GM21447 (cell line): ENCODE results near the gene RAD54L.
"Not testable (repeated sequence)": the region's sequence is repeated elsewhere in the genome, so short reads cannot be mapped to it uniquely, and the experiment has no call there.

Experiments
- ATAC-seq: cut with Tn5 transposase; IDR thresholded peaks from one replicate; pipeline ENCODE4 v1.9.1; 2021; ENCODE audit not compliant: unreplicated experiment

Gene RAD54L

GRCh38 chr1:46247436-46248121 is at the start of gene RAD54L:
TSS of gene RAD54L (plus strand) at chr1:46247763. CDS start at chr1:46248406, 643 bp downstream.
- peak; percentile 94 for ATAC-seq

DNA sequence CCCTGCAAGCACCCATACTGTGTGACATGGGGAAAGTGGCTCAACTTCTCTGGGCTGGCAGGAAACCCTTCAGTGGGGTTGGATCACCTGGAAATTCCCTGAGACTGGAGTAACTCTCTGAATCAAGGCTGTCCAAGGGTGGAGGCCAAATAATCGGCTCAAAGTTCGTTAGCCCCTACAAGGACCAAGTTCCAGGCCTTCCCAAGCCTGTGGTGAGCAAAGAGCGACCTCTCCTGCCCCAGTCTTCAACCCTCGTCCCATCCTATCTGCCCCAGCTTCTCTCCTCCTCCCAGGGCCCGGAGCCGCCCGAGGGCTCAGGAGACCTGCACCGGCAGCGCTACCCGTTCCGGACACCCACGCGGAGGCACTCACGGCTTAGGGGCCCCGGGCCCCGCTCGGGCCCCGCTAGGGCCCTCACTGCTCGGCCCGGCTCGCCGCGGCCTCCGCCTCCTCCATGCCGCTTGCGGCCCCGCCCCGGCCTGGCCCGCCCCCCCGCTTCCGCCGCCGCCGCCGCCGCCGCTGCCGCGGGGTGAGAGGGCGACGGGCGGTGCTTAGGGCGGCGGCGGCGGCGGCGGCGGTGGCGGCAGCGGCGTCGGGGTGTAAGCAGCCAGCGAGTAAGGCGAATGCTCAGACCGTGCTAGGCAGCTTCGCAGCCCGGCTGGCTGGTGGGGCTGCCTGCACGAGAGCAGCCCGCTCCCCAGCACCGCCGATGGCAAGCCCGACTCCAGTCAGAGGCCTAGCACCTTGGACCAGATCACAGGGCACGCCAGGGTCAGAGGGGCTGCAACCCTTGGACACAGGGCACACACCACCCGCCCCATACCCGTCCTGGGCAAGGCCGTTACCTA is 49.4 kb upstream of the RAD54L start, which contains the start of gene POMGNT1:
POMGNT1 (minus strand) TSS at position 471 of the 848 bp plus-strand sequence. CDS start 613 bp downstream, outside the sequence.
- ATAC-seq, result peak; percentile 78

DNA sequence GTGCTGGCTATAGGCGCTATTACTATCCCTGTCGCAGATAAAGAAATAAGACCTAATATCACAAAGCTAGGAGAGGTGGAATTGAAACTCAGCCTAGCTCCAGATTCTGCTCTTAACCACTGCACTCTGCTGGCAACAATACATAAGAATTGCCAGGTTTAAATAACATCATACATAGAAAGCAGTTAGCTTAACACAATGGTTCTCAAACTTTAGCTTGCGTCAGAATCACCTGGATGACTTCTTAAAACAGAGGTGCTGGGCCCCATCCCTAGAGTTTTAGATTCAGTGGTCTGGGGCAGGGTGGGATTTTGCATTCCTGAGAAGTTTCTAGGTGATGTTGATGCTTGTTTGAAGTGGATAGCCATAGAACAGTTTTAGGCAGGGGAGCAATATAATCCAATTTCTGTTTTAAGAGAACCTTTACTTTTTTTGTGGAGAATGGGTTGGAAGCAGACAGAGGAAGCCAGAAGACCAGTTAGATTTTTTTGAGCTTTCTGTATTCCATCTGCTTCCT is 48.3 kb upstream of the RAD54L start:
- no peak for ATAC-seq

DNA sequence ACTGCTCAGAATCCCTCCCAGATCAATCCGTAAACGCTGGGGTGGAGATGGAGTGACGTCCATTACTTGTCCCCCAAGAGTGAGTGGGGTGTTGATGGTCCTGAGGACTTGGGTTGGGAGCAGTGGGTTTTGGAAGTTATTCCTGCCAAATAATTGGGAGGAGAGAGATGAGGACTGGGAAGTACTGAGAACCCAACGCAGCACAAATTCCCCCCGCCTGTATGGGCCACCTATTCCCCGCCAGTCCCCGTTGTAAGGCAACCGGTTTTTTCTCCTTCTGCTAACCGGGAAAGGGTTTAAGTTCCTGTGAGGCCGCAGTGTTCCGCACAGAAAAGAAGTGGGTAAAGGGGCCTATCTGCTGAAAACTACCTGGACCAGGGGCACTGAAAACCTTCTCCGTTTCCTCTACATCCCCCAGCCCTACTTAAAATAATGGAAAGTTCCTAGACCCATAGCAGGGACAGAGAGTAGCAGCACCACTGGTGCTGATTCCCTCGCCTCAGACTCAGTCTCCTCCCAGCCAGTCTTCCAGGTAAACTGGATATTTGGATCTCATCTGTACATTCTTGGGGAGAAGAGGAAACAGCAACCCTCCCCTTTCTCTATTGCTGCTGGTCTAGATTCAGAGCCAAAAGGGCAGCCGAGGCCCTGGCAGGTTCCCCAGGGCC is 43.7 kb upstream of the RAD54L start:
- ATAC-seq, result no peak

DNA sequence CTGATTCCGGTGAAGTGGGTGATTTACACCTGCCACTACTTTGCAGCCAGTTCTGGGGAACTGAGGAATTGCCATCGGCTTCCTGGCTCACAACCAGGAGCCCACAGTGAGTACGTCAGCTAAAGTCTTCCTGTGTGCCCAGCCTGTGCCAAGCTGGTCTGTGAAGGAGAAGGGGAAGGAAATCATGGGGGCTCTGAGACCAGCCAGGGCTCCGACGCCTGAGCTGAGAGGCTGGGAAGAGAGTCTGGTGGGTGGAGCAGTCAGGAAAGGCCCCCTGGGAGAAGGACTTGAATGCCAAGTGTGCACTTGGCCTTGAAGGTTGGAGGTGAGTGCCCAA is 43.2 kb upstream of the RAD54L start:
- no peak for ATAC-seq

GRCh38 chr1:46205141-46205540 is 42.4 kb upstream of the RAD54L start:
- no peak for ATAC-seq

- ATAC-seq, result no peak
Observed at GRCh38 chr1:46205791-46206190, 41.8 kb upstream of the RAD54L start.

- ATAC-seq, result no peak
Observed at GRCh38 chr1:46206399-46206798, 41.2 kb upstream of the RAD54L start.

GRCh38 chr1:46210561-46210960 is 37.0 kb upstream of the RAD54L start:
- ATAC-seq, result no peak

GRCh38 chr1:46211051-46211450 is 36.5 kb upstream of the RAD54L start:
- no peak for ATAC-seq

GRCh38 chr1:46215504-46215903 is 32.1 kb upstream of the RAD54L start:
- ATAC-seq, result no peak

GRCh38 chr1:46218443-46218842 is 29.1 kb upstream of the RAD54L start:
- no peak for ATAC-seq

DNA sequence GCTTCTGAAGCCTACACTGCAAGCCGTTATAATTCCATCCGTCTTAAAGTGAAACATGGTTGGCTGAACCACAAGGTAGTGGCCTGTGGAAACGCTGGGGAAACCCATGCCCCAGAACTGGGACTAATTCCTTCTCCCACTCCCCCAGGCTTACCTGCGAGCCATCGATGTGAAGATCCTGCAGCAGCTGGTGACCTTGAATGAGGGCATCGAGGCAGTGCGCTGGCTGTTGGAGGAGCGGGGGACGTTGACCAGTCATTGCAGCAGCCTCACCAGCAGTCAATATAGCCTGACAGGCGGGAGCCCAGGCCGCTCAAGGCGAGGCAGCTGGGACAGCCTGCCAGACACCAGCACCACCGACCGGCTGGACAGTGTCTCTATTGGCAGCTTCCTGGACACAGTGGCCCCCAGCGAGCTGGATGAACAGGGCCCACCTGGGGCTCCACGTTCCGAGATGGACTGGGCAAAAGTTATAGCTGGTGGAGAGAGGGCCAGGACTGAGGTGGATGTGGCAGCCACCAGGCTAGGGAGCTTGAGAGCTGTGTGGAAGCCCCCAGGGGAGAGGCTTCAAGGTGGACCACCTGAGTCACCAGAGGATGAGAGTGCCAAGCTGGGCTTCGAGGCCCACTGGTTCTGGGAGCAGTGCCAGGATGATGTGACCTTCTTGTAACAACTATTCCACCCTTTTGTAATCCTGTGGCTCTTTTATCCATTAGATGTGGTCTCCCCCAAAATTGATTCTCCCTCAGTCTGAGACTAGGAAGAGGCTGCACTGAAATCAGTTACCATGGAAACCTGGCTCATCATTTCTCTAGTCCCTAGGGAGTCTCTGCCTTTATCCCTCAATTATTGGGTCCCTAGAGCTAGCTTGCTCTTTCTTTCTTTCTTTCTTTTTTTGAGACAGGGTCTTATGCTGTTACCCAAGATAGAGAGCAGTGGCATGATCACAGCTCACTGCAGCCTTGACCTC is 27.7 kb upstream of the RAD54L start:
- no peak for ATAC-seq

DNA sequence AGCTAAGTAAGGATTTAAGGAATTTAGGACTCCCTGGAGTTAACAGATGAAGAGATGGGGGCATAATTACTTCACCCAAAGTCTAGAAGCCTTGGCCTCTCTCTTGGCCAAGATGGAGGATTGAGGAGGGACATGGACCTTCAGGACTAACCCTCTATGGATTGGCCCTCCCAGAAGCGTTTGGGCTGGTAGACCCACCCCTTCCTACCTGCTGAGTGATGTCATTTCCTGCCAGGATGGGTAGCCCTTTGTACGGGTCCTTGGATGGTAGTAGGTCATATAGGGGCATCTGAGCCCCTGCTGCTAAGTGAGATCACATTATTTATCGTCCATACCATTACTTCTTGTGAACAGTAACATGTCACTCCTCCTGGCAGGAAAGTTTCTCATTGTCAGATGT is 26.8 kb upstream of the RAD54L start:
- no peak for ATAC-seq

GRCh38 chr1:46221749-46222148 is 25.8 kb upstream of the RAD54L start:
- ATAC-seq, result no peak

- ATAC-seq, result not testable (repeated sequence)
Observed at GRCh38 chr1:46223055-46223454, 24.5 kb upstream of the RAD54L start.

GRCh38 chr1:46223472-46223943 is 24.1 kb upstream of the RAD54L start:
- no peak for ATAC-seq

DNA sequence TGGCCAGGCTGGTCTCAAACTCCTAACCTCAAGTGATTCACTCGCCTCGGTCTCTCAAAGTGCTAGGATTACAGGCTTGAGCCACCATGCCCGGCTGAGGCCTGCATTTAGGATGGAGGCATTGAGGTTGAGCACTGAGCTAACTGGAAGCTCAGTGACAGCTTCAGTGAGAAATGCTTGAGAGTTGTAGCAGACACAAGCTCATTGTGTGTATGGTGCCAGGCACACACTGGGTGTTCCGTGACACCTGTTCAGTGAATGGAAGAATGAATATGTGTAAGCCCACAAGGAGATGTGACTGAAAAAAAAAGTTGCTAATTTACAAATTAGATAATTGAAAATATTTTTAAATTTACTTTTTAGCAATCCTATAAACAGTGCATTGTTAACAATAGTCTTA is 22.6 kb upstream of the RAD54L start:
- ATAC-seq, result no peak

DNA sequence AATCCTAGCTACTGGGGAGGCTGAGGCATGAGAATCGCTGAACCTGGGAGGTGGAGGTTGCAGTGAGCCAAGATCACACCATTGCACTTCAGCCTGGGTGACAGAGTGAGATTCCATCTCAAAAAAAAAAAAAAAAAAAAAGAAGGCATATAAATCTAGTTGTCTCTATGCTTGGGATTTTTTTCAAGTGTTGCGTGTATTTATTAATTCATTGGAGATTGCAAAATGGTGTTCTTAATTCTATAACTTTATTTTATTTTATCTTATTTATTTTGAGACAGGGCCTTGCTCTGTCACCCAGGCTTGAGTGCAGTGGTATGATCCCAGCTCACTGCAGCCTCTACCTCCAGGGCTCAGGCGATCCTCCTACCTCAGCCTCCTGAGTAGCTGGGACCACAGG is 16.3 kb upstream of the RAD54L start:
- not testable (repeated sequence) for ATAC-seq

DNA sequence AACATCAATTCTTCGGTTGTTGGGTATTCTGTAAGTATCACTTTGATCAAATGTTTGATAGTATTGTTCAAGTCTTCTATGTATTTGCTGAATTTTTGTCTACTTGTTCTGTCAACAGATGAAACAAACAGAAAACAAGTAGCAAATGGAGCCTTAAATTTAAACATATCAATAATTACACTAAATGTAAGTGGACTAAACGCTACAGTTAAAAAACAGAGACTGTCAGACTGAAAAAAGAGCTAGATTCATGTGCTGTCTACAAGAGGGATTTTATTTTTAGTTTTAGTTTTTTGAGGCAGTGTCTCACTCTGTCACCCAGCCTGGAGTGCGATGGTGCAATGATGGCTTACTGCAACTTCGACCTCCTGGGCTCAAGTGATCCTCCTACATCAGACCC is 10.7 kb upstream of the RAD54L start:
- ATAC-seq, result no peak
